Muscle layer of duodenum (tissue), 2 donors: ENCODE data around the gene CEACAM7.
"Not testable (repeated sequence)": the region's sequence is repeated elsewhere in the genome, so short reads cannot be mapped to it uniquely, and the experiment has no call there.

Source experiments
- H3K27ac ChIP-seq: one replicate; pipeline ENCODE4 v1.7.0; 2013; ENCODE audit warnings: mild to moderate bottlenecking, low read length
- H3K27me3 ChIP-seq: one replicate; pipeline ENCODE4 v1.7.0; 2013; ENCODE audit warnings: low read depth, mild to moderate bottlenecking, control low read depth, low read length
- H3K36me3 ChIP-seq, 2 donors: one replicate each; pipeline ENCODE4 v1.7.0; 2013; ENCODE audit warnings: low read length in 2 of 2, control low read depth in 1 of 2, mild to moderate bottlenecking in 1 of 2; ENCODE audit not compliant: insufficient read depth in 2 of 2, control insufficient read depth in 1 of 2
- H3K4me1 ChIP-seq, 2 donors: one replicate each; pipeline ENCODE4 v1.7.0; 2013; ENCODE audit warnings: low read length in 2 of 2, mild to moderate bottlenecking in 2 of 2, control low read depth in 1 of 2, moderate library complexity in 1 of 2; ENCODE audit not compliant: insufficient read depth in 2 of 2, control insufficient read depth in 1 of 2
- H3K4me3 ChIP-seq, 2 donors: one replicate each; pipeline ENCODE4 v1.7.0; 2013; ENCODE audit warnings: low read length in 2 of 2, low read depth in 1 of 2, mild to moderate bottlenecking in 1 of 2
- H3K9me3 ChIP-seq, 2 donors: one replicate each; pipeline ENCODE4 v1.7.0; 2013; ENCODE audit warnings: low read length in 2 of 2, control low read depth in 1 of 2, mild to moderate bottlenecking in 1 of 2; ENCODE audit not compliant: control insufficient read depth in 1 of 2
- donor health status: healthy.

CEACAM7 gene

DNA sequence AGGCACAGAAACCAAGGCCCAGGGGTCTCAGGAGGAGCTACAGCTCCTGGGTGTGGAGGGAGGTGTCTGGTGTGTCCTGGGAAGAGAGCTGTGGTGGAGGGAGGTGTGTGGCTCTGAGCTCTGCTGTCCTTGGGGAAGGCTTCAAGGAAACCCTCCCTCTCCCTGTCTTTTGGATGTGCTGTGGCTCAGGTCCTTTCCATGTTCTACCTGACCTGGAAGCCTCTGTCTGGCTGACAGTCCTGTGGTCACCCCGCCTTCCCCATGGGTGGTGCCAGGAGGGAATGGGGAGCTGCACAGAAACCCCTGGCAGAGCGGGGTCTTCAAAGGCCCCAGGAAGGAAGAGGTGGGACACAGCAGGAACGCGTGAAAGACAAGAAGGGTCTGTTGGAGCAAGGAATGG, 617 bp upstream of the CEACAM7 start:
- Histone ChIP-seq H3K4me1 (no peaks in the 10 kb centered on the region), H3K4me3 (no peak overlapping the region), H3K36me3 (no peaks in the 10 kb centered on the region), H3K9me3 (peaks cover 0 to 11% of the 10 kb centered on the region in 2 donors), H3K27me3 (peaks cover 3% of the 10 kb centered on the region), H3K27ac (no peak overlapping the region)

GRCh38 chr19:41687419-41687818, 651 bp downstream of the CEACAM7 start:
- H3K4me1 ChIP-seq: no peaks in the 10 kb centered on the region
- no peak overlapping the region for H3K4me3 ChIP-seq
- H3K27me3 ChIP-seq: peaks cover 3% of the 10 kb centered on the region
- H3K9me3 ChIP-seq: peaks cover 0 to 7% of the 10 kb centered on the region in 2 donors
- no peak overlapping the region for H3K27ac ChIP-seq
- no peaks in the 10 kb centered on the region for H3K36me3 ChIP-seq

DNA sequence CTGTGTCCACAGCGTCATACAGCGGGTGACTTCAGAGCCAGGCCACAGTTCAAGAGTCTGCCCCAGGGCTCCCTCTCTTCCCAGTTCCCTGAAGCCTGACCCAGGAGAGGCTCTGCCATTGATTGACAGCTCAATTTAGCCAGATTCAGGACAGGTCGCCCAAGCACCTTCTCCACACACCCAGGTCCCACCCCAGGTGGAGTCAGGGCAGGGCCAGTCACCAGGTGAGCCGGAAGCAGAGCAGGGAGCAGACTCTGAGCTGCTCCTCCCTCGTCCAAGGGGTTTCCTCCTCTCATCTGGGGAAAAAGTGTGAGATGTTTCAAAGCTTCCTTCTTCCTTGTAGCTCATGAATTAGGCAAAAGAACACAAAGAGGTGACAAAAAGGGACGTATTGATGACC, 5.6 kb downstream of the CEACAM7 start:
- Histone ChIP-seq H3K27me3 (no peaks in the 10 kb centered on the region), H3K27ac (no peak overlapping the region), H3K36me3 (no peaks in the 10 kb centered on the region), H3K4me3 (no peak overlapping the region), H3K4me1 (no peaks in the 10 kb centered on the region), H3K9me3 (no peaks in the 10 kb centered on the region)

- no peaks in the 10 kb centered on the region for H3K36me3 ChIP-seq
- no peak overlapping the region for H3K27ac ChIP-seq
- H3K27me3 ChIP-seq: no peaks in the 10 kb centered on the region
- peaks cover 8 to 10% of the 10 kb centered on the region in 2 donors for H3K9me3 ChIP-seq
- H3K4me3 ChIP-seq: no peak overlapping the region
- H3K4me1 ChIP-seq: no peaks in the 10 kb centered on the region
Measured at GRCh38 chr19:41671486-41671885, 16.6 kb downstream of the CEACAM7 start.

DNA sequence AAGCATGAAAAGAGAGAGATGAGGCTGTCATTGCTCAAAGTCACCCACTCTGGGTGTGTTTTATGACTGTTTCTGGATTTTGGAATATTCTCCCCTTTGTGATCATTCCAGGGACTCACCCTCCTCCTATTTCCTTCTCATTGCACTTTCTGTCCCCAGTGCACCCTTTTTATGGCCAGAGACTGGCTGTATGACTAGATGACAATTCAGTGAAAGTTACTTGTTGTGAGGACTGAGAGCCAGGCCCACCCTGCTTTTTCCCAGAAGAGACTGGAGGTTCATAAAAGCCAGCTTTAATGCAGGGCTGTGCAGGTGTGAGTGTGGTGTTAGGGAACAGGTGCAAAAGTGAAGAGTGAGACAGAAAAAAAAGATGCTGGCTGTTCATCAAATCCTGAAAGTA, 17.3 kb downstream of the CEACAM7 start:
- no peak overlapping the region for H3K27ac ChIP-seq
- no peaks in the 10 kb centered on the region for H3K4me1 ChIP-seq
- no peaks in the 10 kb centered on the region for H3K27me3 ChIP-seq
- peaks cover 14 to 17% of the 10 kb centered on the region in 2 donors for H3K9me3 ChIP-seq
- no peak overlapping the region for H3K4me3 ChIP-seq
- H3K36me3 ChIP-seq: no peaks in the 10 kb centered on the region

DNA sequence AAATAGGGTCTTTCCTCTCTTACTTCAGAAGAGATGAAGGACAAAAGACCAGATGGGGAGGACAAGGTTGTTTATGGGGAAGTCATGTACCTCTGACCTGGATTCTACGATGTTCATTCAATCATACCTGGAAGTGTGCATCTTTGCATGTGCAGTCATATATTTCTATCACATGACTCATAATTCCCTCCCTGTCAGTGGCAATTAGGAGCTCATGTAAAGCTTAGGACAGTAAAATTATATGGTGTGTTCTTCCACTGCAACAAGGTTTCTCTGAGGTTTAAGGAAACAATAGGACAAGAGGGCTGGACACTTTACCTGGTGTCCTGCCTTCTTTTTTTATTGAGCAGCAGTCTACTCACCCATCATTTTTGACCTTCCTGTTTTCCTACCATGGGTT, 19.8 kb downstream of the CEACAM7 start:
- no peaks in the 10 kb centered on the region for H3K27me3 ChIP-seq
- no peak overlapping the region for H3K27ac ChIP-seq
- H3K36me3 ChIP-seq: no peaks in the 10 kb centered on the region
- peaks cover 16 to 35% of the 10 kb centered on the region in 2 donors for H3K9me3 ChIP-seq
- H3K4me3 ChIP-seq: no peak overlapping the region
- no peaks in the 10 kb centered on the region for H3K4me1 ChIP-seq

DNA sequence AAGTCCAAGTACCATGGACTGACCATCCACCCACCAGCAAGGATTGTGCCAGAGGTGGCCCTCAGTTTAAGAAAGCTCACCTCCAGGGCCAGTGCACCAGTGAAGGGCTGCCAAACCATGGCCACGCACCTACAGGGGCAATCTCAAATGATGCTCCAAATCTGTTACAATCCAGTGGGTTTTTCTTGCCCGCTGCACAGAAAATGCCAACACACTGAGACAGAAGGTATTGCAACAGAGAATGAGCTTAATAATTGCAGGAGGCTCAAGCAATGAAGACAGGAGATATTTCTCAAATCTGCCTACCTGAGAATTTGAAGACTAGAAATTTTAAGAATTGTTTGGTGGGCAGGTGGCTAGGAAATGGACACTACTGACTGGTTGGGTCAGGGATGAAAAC, 22.0 kb downstream of the CEACAM7 start:
- H3K27me3 ChIP-seq: no peaks in the 10 kb centered on the region
- H3K4me3 ChIP-seq: peak overlapping the region in 1 of 2 donors; percentile 20
- peaks cover 16 to 35% of the 10 kb centered on the region in 2 donors for H3K9me3 ChIP-seq
- H3K27ac ChIP-seq: no peak overlapping the region
- no peaks in the 10 kb centered on the region for H3K36me3 ChIP-seq
- H3K4me1 ChIP-seq: no peaks in the 10 kb centered on the region

- H3K9me3 ChIP-seq: no peaks in the 10 kb centered on the region
- peaks cover 4% of the 10 kb centered on the region for H3K27me3 ChIP-seq
- H3K4me1 ChIP-seq: no peaks in the 10 kb centered on the region
- no peaks in the 10 kb centered on the region for H3K36me3 ChIP-seq
- H3K4me3 ChIP-seq: no peak overlapping the region
- no peak overlapping the region for H3K27ac ChIP-seq
Measured at GRCh38 chr19:41657157-41657556, 30.9 kb downstream of the CEACAM7 start.

DNA sequence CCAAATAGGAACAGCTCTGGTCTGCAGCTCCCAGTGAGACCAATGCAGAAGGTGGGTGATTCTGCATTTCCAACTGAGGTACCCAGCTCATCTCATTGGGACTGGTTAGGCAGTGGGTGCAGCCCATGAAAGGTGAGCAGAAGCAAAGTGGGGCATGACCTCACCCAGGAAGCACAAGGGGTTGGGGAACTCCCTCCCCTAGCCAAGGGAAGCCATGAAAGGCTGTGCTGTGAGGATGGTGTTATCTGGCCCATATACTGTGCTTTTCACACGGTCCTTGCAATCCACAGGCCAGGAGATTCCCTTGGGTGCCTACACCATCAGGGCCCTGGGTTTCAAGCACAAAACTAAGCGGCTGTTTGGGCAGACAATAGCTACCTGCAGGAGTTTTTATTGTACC, 31.3 kb downstream of the CEACAM7 start:
- not testable (repeated sequence) for H3K27ac ChIP-seq, H3K4me3 ChIP-seq, H3K4me1 ChIP-seq, H3K27me3 ChIP-seq, H3K9me3 ChIP-seq, H3K36me3 ChIP-seq

GRCh38 chr19:41652250-41652649, 35.8 kb downstream of the CEACAM7 start:
- peaks cover 0 to 5% of the 10 kb centered on the region in 2 donors for H3K4me1 ChIP-seq
- H3K27ac ChIP-seq: no peak overlapping the region
- no peak overlapping the region for H3K4me3 ChIP-seq
- H3K9me3 ChIP-seq: no peaks in the 10 kb centered on the region
- H3K27me3 ChIP-seq: peaks cover 7% of the 10 kb centered on the region
- no peaks in the 10 kb centered on the region for H3K36me3 ChIP-seq

DNA sequence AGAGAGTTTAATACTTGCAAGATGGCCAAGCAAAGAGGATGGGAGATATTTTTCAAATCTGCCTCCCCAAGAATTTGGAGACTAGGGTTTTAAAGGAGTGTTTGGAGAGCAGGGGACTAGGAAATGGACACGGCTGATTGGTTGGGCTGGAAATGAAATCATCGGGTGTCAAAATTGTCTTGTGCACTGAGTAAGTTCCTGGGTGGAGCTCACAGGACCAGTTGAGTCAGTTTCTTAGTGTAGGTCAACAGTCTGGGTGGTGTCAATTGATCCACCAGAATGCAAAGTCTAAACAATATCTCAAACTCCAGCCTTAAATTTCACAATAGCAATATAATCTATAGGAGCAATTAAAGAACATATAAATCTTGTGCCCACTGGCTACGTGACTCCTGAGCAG, 38.2 kb downstream of the CEACAM7 start:
- Histone ChIP-seq H3K9me3 (no peaks in the 10 kb centered on the region), H3K36me3 (no peaks in the 10 kb centered on the region), H3K27me3 (peaks cover 7% of the 10 kb centered on the region), H3K27ac (no peak overlapping the region), H3K4me1 (peaks cover 0 to 5% of the 10 kb centered on the region in 2 donors), H3K4me3 (no peak overlapping the region)

DNA sequence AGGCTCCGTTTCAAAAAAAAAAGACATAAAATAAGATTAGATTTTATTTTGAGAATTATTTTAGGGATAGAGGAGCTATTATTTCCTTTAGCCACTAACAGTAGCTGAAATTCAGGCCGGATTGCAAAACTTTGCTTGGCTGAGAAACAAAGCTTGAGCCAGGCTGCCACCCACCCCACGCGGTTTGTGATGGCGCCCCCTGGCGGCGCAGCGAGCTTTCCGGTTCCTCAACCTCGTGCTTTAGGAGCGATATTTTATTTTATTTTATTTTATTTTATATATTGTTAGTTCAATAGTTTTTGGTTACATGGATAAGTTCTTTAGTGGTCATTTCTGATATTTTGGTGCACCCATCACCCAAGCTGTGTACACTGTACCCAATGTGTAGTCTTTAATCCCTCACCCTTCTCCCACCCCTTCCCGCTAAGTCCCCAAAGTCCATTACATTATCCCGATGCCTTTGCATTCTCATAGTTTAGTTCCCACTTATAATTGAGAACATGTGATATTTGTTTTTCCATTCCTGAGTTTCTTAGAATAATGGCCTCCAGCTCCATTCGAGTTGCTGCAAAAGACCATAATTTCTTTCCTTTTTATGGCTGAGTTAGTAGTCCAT, 41.4 kb downstream of the CEACAM7 start:
- Histone ChIP-seq H3K36me3 (no peaks in the 10 kb centered on the region), H3K9me3 (no peaks in the 10 kb centered on the region), H3K4me3 (no peak overlapping the region), H3K27ac (no peak overlapping the region), H3K4me1 (peaks cover 0 to 5% of the 10 kb centered on the region in 2 donors), H3K27me3 (no peaks in the 10 kb centered on the region)
